CD4-positive, alpha-beta T cell treated with Interleukin-10 for 1 hour (primary cell): ENCODE measurements around the gene RANBP9.

Experiments
- DNase-seq: peaks from one replicate; pipeline ENCODE4 v3.0.0-alpha.2; 2020

Gene RANBP9

GRCh38 chr6:13711733-13712598 lies at the start of gene RANBP9:
Gene RANBP9 (minus strand): TSS chr6:13711835. CDS start chr6:13711505, 330 bp downstream.
- peak; percentile 92 for DNase-seq

GRCh38 chr6:13760307-13761304 lies 49.0 kb upstream of the RANBP9 start:
- no peak for DNase-seq

- no peak for DNase-seq
Observed at GRCh38 chr6:13759025-13759424, 47.4 kb upstream of the RANBP9 start.

- no peak for DNase-seq
Observed at GRCh38 chr6:13754644-13755043, 43.0 kb upstream of the RANBP9 start.

- no peak for DNase-seq
Observed at GRCh38 chr6:13743736-13744127, 32.1 kb upstream of the RANBP9 start.

GRCh38 chr6:13742961-13743735 lies 31.5 kb upstream of the RANBP9 start:
- DNase-seq: no peak

GRCh38 chr6:13741365-13741764 lies 29.7 kb upstream of the RANBP9 start:
- DNase-seq: no peak

GRCh38 chr6:13735031-13735430 lies 23.4 kb upstream of the RANBP9 start:
- DNase-seq: no peak

- DNase-seq: no peak
Observed at GRCh38 chr6:13733178-13733887, 21.7 kb upstream of the RANBP9 start.

- DNase-seq: no peak
Observed at GRCh38 chr6:13730704-13731103, 19.1 kb upstream of the RANBP9 start.

GRCh38 chr6:13729891-13730290 lies 18.3 kb upstream of the RANBP9 start:
- no peak for DNase-seq

GRCh38 chr6:13725570-13725969 lies 13.9 kb upstream of the RANBP9 start:
- DNase-seq: peak; percentile 62

- no peak for DNase-seq
Observed at GRCh38 chr6:13725052-13725451, 13.4 kb upstream of the RANBP9 start.

GRCh38 chr6:13724182-13724581 lies 12.5 kb upstream of the RANBP9 start:
- no peak for DNase-seq

- no peak for DNase-seq
Observed at GRCh38 chr6:13722880-13723279, 11.2 kb upstream of the RANBP9 start.

GRCh38 chr6:13718123-13718458 lies 6.5 kb upstream of the RANBP9 start:
- no peak for DNase-seq

GRCh38 chr6:13716955-13717295 lies 5.3 kb upstream of the RANBP9 start:
- no peak for DNase-seq

- no peak for DNase-seq
Observed at GRCh38 chr6:13716225-13716954, 4.8 kb upstream of the RANBP9 start.

GRCh38 chr6:13715444-13715883 lies 3.8 kb upstream of the RANBP9 start:
- no peak for DNase-seq

GRCh38 chr6:13712599-13712898 lies 914 bp upstream of the RANBP9 start:
- DNase-seq: no peak

- no peak for DNase-seq
Observed at GRCh38 chr6:13711324-13711732, 307 bp downstream of the RANBP9 start.
